ENCODE data around the gene PTHLH.

PTHLH gene

GRCh38 chr12:27931390-27931789 is 41.1 kb downstream of the PTHLH start:
- no peak for DNase-seq

GRCh38 chr12:27927347-27927746 is 45.2 kb downstream of the PTHLH start:
- no peak for DNase-seq

- no peak for DNase-seq
Observed at GRCh38 chr12:27924350-27925135, 48.0 kb downstream of the PTHLH start.

GRCh38 chr12:27922531-27923139 is 49.9 kb downstream of the PTHLH start:
- DNase-seq = no peak

- no peak for DNase-seq
Observed at GRCh38 chr12:27919671-27920235, 52.8 kb downstream of the PTHLH start.

- DNase-seq = no peak
Observed at GRCh38 chr12:27915536-27915935, 57.0 kb downstream of the PTHLH start.

GRCh38 chr12:27915021-27915420 is 57.5 kb downstream of the PTHLH start:
- no peak for DNase-seq

- DNase-seq = no peak
Observed at GRCh38 chr12:27913999-27914614, 58.4 kb downstream of the PTHLH start.

- no peak for DNase-seq
Observed at GRCh38 chr12:27911397-27911796, 61.1 kb downstream of the PTHLH start.
